Erythroblast (primary cell): ENCODE results near the gene APOL2.
"Not testable (repeated sequence)": the region's sequence is repeated elsewhere in the genome, so short reads cannot be mapped to it uniquely, and the experiment has no call there.

Experiments
- DNase-seq, 2 experiments: peaks; one replicate each; lab custom pipeline; 2025; lab: John Stamatoyannopoulos, UW
- GATA1 ChIP-seq: IDR thresholded peaks from 2 replicates; pipeline ENCODE4 v1.6.1; 2011; ENCODE audit warnings: low read depth, mild to moderate bottlenecking, control low read depth, low read length, moderate library complexity
- POLR2A ChIP-seq: IDR thresholded peaks from 2 replicates; pipeline ENCODE4 v1.6.1; 2011; ENCODE audit warnings: mild to moderate bottlenecking, low read length

The APOL2 gene

GRCh38 chr22:36277482-36278291, 38.4 kb upstream of the APOL2 start:
- no peak for TF ChIP-seq POLR2A
- TF ChIP-seq GATA1 = no peak
- DNase-seq = peak; percentile 75 to 81

- TF ChIP-seq GATA1 (no peak), POLR2A (no peak)
- DNase-seq = no peak
Measured at GRCh38 chr22:36274531-36274930, 35.2 kb upstream of the APOL2 start.

- DNase-seq = not testable (repeated sequence)
Measured at GRCh38 chr22:36271951-36272350, 32.6 kb upstream of the APOL2 start.

GRCh38 chr22:36271231-36271630, 31.9 kb upstream of the APOL2 start:
- DNase-seq = not testable (repeated sequence)

DNA sequence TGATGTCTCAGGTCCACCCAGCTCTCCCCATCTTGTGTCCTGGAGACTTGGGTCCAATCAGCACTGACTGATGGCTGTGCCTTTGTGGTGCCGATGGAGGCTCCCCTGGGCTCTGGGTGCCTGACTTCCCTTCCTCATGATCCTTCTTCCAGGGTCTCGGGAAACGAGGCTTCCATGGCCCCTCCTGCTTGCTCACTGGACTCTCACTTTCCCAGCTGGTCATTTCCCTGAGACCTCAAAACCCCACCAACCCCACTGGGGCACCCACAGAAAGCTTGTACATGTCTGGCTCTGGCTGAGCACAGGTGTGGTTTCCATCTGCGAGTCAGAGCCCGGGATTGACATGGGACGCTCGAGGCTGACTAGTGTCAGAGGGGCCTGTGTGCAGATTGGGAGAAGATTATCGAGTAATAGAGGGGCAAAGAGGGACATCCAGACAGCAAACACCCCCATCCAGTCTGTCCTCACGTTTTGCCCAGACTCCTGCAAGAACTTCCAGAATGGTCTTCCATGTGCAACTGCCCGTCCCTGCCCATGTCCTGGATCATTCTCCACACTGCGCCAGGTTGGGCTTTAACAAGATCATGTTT, 28.7 kb upstream of the APOL2 start:
- TF ChIP-seq GATA1 = no peak
- TF ChIP-seq POLR2A = no peak
- no peak for DNase-seq

DNA sequence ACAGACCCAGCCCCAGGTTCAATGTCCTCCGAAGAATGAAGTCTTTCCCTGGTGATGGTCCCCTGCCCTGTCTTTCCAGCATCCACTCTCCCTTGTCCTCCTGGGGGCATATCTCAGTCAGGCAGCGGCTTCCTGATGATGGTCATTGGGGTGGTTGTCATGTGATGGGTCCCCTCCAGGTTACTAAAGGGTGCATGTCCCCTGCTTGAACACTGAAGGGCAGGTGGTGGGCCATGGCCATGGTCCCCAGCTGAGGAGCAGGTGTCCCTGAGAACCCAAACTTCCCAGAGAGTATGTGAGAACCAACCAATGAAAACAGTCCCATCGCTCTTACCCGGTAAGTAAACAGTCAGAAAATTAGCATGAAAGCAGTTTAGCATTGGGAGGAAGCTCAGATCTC, 27.7 kb upstream of the APOL2 start:
- TF ChIP-seq POLR2A = no peak
- no peak for TF ChIP-seq GATA1
- no peak for DNase-seq

- peak; percentile 34 to 41 for DNase-seq
Measured at GRCh38 chr22:36263886-36264664, 24.7 kb upstream of the APOL2 start.

- DNase-seq = peak in 1 of 2 experiments; percentile 24
Measured at GRCh38 chr22:36263216-36263673, 23.9 kb upstream of the APOL2 start.

GRCh38 chr22:36262307-36262706, 23.0 kb upstream of the APOL2 start:
- DNase-seq = not testable (repeated sequence)

DNA sequence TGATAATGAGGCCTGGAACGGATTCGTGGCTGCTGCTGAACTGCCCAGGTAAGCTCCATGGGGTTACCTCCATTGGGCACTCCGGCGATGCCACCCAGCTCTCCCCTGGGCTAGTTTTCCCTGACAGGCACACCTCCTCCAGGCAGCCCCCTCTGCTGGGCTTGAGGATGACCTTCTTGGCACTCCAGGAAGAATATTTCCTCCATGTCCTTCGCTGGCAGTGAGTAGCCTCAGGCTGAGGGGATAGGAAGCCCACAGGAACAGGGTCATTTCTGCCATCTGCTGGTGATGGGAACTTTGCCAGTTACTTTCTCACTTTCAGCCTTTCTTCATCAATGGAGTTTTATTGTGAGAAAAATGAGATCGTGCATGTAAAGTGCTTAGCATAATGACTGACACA, 22.3 kb upstream of the APOL2 start:
- DNase-seq = not testable (repeated sequence)

DNA sequence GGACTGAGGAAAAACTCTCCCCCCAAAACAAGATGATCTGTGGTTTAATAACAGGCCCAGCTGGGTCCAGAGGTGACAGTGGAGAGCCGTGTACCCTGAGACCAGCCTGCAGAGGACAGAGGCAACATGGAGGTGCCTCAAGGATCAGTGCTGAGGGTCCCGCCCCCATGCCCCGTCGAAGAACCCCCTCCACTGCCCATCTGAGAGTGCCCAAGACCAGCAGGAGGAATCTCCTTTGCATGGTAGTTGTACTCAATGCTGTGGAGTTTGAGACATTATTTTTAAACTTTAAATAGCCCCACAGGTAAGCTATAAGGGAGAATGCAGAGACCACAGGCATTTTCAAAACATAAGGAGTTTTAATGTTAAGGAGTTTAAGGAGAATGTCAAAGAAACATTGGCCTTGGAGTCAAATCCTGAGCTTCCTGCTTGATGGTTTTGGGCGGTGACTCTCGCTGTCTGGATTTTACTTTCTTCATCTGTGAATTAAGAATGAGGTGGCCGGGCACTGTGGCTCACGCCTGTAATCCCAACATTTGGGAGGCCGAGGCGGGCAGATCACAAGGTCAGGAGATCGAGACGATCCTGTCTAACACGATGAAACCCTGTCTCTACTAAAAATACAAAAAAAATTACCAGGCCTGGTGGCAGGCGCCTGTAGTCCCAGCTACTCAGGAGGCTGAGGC, 20.4 kb upstream of the APOL2 start:
- no peak for DNase-seq
- no peak for TF ChIP-seq GATA1
- no peak for TF ChIP-seq POLR2A

DNA sequence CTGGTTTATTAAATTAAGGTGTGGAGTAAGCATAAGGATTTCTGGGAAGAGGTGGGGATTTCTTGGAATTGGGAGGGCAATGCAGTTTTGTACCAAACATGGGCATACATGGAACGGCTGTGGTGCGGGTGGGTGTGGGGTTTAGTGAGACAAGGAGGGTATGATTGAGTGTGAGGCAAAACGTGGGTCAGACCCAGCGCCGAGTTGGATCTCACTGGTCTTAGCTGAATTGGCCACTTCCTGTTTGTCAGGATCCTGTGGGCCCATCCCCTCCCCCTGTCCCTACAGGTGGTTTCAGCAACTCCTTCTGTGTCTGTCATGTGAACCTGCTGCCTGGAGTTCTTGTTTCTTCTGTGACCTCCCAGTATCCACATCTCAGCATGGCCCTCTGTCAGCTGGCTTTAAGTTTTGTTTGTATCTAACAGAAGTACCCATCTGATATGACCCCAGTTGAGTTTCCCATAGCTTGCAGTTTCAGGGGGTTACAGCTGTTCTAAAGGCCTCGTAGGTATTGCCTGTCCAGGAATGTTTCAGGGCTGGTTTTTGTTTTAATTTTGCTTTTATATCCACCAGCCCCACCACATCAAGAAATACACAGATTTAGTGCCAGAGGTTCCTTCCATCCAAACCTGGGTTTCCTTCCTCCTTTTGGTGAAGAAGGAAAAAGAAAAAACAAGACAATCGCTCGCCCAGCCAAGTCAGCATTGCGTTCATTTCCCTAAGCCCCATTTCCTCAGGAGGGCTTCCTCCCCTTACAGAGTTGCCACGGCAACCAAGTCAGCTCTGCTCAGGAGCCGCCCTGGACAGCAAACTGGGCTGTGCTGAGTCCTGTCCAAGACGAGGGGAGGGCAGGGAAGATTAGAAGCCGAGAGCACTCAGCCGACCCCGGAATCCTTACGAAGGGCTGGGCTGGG, 19.6 kb upstream of the APOL2 start:
- TF ChIP-seq POLR2A (no peak), GATA1 (no peak)
- peak; percentile 53 to 64 for DNase-seq

DNA sequence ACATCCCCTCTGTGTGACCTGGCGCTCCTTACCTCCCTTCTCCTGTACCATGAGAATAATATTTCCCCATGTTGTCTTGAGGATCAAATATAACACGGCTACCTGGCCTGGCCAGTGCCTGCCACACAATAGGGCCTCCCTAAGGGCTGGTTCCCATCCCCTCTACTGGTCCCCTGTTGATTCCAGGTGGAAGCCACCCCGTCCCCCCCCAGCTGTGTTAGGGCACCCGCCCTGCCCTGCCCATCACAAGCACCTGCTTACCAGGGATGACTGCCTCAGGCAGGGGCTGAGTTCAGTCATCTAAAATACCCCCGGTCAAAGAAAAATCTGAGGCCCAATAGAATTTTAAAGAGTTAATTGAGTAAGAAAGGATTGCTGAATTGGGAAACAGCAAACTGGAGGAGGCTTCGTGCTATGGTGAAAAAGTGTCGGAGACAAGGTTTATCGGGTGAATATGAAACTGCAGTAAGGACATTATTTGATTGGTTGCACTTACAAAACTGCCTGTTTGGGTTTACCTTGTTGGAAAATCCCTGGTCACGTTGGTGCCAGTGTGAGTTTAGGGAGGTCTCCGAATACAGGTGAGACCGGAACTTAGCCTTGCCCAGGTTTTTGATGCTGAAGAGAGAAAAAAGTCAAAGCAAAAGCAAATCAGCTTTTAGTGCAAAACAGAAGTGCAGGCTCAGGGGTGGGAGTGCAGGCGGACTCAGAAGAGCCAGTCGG, 18.8 kb upstream of the APOL2 start:
- no peak for DNase-seq
- TF ChIP-seq GATA1 (no peak), POLR2A (no peak)
